Caco-2 (cell line): ENCODE results near the gene SEC14L1. TPM values are rescaled to one million over a fixed set of nuclear protein-coding genes. Genes with fewer than 3 reads are reported as not detected.

Experiments used
- BruUV-seq: library from RNA; stranded (reverse); fragments of 400-500 nt; replicated peaks from 2 replicates; lab custom pipeline; 2021; lab: Mats Ljungman, UMichigan
- CTCF ChIA-PET: fragments of 300-600 bp; sonication (Branson Sonifier 250); formaldehyde crosslinking; loops from one replicate; lab custom pipeline; 2022; ENCODE audit warnings: antibody characterized with exemption; lab: Charles Lee
- POLR2A ChIA-PET: fragments of 300-600 bp; sonication (Branson Sonifier 250); formaldehyde crosslinking; loops from one replicate; lab custom pipeline; 2022; ENCODE audit warnings: antibody characterized with exemption; lab: Charles Lee
- DNase-seq, 2 experiments: peaks; one replicate each; pipeline versions ENCODE4 v3.0.0 to v3.0.0-alpha.2; 2020 to 2022
- H3K27me3 ChIP-seq: replicated peaks from 2 replicates; pipeline ENCODE4 v1.6.0; 2011; ENCODE audit warnings: low read length; ENCODE audit not compliant: control insufficient read depth, insufficient read depth
- H3K36me3 ChIP-seq: 2 replicates; pipeline ENCODE4 v1.5.1; 2011; ENCODE audit warnings: low read length; ENCODE audit not compliant: control insufficient read depth, insufficient read depth
- H3K4me1 ChIP-seq: fragments of 250-450 bp; sonication (Bioruptor Pico); 2 replicates; pipeline ENCODE4 v1.5.1; 2020; ENCODE audit warnings: mild to moderate bottlenecking
- H3K4me3 ChIP-seq: 2 replicates; pipeline ENCODE4 v1.5.1; 2011; ENCODE audit warnings: low read depth, mild to moderate bottlenecking, control low read depth, low read length
- H3K9me3 ChIP-seq: fragments of 250-450 bp; sonication (Bioruptor Pico); 2 replicates; pipeline ENCODE4 v1.5.1; 2020; ENCODE audit warnings: mild to moderate bottlenecking, moderate library complexity
- H3K27ac Mint-ChIP-seq: one replicate; pipeline ENCODE4 v1.8.0; 2022; ENCODE audit warnings: mixed read lengths; ENCODE audit not compliant: unreplicated experiment
- H3K27me3 Mint-ChIP-seq: one replicate; pipeline ENCODE4 v1.8.0; 2022; ENCODE audit warnings: mixed read lengths; ENCODE audit not compliant: insufficient read depth, unreplicated experiment
- H3K36me3 Mint-ChIP-seq: one replicate; pipeline ENCODE4 v1.8.0; 2022; ENCODE audit warnings: mild to moderate bottlenecking, mixed read lengths; ENCODE audit not compliant: insufficient read depth, unreplicated experiment
- H3K4me1 Mint-ChIP-seq: one replicate; pipeline ENCODE4 v1.8.0; 2022; ENCODE audit warnings: low read depth, mixed read lengths; ENCODE audit not compliant: unreplicated experiment
- H3K4me3 Mint-ChIP-seq: one replicate; pipeline ENCODE4 v1.8.0; 2022; ENCODE audit warnings: mild to moderate bottlenecking, moderate library complexity, mixed read lengths; ENCODE audit not compliant: unreplicated experiment
- H3K9me3 Mint-ChIP-seq: one replicate; pipeline ENCODE4 v1.8.0; 2022; ENCODE audit warnings: mixed read lengths; ENCODE audit not compliant: unreplicated experiment
- CTCF ChIP-seq, 2 experiments: fragments of 200-600 bp in 1 of 2; IDR thresholded peaks; 1 replicate in 1 of 2; 2 replicates in 1 of 2; pipeline versions ENCODE4 v1.5.1 to v1.8.0; 2011 to 2022; ENCODE audit warnings: antibody characterized with exemption in 1 of 2, control low read depth in 1 of 2, inconsistent platforms in 1 of 2, low read depth in 1 of 2, low read length in 1 of 2, mild to moderate bottlenecking in 1 of 2, moderate library complexity in 1 of 2; ENCODE audit not compliant: insufficient read depth in 1 of 2, severe bottlenecking in 1 of 2, unreplicated experiment in 1 of 2
- intact Hi-C: fragments of 100-400 bp; cut with micrococcal nuclease; formaldehyde crosslinking; loops from one replicate; pipeline ENCODE4 v1.10.0; 2022; ENCODE audit not compliant: unreplicated experiment
- total RNA-seq: library from RNA; stranded (reverse); gene quantifications from 2 replicates; pipeline ENCODE4 v1.2.3, GENCODE V29; 2022

The SEC14L1 gene
- total RNA-seq, 1 experiment from 2014 or later, result 92.0 TPM

- peaks cover 13% of the 10 kb centered on the region for H3K4me1 Mint-ChIP-seq
- no TSS peak for BruUV-seq
- DNase-seq, result no peak
- peaks cover 25% of the 10 kb centered on the region for H3K36me3 Mint-ChIP-seq
- no peak overlapping the region for H3K27ac Mint-ChIP-seq
- H3K4me3 Mint-ChIP-seq, result no peak overlapping the region
- no peak for TF ChIP-seq CTCF (IDR thresholded peaks at IDR 0.05; ENCODE audit: insufficient read depth in 1 of 2, low read depth in 1 of 2, low read length in 1 of 2, severe bottlenecking in 1 of 2, unreplicated experiment in 1 of 2)
- peaks cover 16% of the 10 kb centered on the region for H3K9me3 ChIP-seq
- intact Hi-C loops, result no loop called here
- H3K4me1 ChIP-seq, result no peaks in the 10 kb centered on the region
- H3K36me3 ChIP-seq, result peaks cover 2% of the 10 kb centered on the region
- no peaks in the 10 kb centered on the region for H3K27me3 Mint-ChIP-seq
- ChIA-PET CTCF (no interaction called here), POLR2A (no interaction called here)
- peaks cover 34% of the 10 kb centered on the region for H3K9me3 Mint-ChIP-seq
- no peaks in the 10 kb centered on the region for H3K27me3 ChIP-seq
- no peak overlapping the region for H3K4me3 ChIP-seq
Observed at GRCh38 chr17:77174928-77175661, 34.3 kb downstream of the SEC14L1 start.

GRCh38 chr17:77177002-77177741, 36.4 kb downstream of the SEC14L1 start:
- H3K36me3 Mint-ChIP-seq, result peaks cover 25% of the 10 kb centered on the region
- H3K4me1 Mint-ChIP-seq, result peaks cover 18% of the 10 kb centered on the region
- Histone ChIP-seq H3K4me1 (no peaks in the 10 kb centered on the region), H3K9me3 (peaks cover 16% of the 10 kb centered on the region), H3K4me3 (no peak overlapping the region), H3K36me3 (peaks cover 2% of the 10 kb centered on the region), H3K27me3 (no peaks in the 10 kb centered on the region)
- POLR2A ChIA-PET, result no interaction called here
- no peak for DNase-seq
- CTCF ChIA-PET, result no interaction called here
- no peaks in the 10 kb centered on the region for H3K27me3 Mint-ChIP-seq
- no peak overlapping the region for H3K27ac Mint-ChIP-seq
- peaks cover 31% of the 10 kb centered on the region for H3K9me3 Mint-ChIP-seq
- no peak overlapping the region for H3K4me3 Mint-ChIP-seq
- intact Hi-C loops, result no loop called here
- no peak for TF ChIP-seq CTCF (IDR thresholded peaks at IDR 0.05; ENCODE audit: insufficient read depth in 1 of 2, low read depth in 1 of 2, low read length in 1 of 2, severe bottlenecking in 1 of 2, unreplicated experiment in 1 of 2)
- BruUV-seq, result no TSS peak

- Histone ChIP-seq H3K9me3 (peaks cover 16% of the 10 kb centered on the region), H3K4me3 (no peak overlapping the region), H3K36me3 (peaks cover 2% of the 10 kb centered on the region), H3K4me1 (no peaks in the 10 kb centered on the region), H3K27me3 (no peaks in the 10 kb centered on the region)
- H3K27me3 Mint-ChIP-seq, result no peaks in the 10 kb centered on the region
- H3K27ac Mint-ChIP-seq, result no peak overlapping the region
- BruUV-seq, result no TSS peak
- peaks cover 18% of the 10 kb centered on the region for H3K4me1 Mint-ChIP-seq
- H3K9me3 Mint-ChIP-seq, result peaks cover 22% of the 10 kb centered on the region
- no peak for TF ChIP-seq CTCF (IDR thresholded peaks at IDR 0.05; ENCODE audit: insufficient read depth in 1 of 2, low read depth in 1 of 2, low read length in 1 of 2, severe bottlenecking in 1 of 2, unreplicated experiment in 1 of 2)
- DNase-seq, result no peak
- intact Hi-C loops, result no loop called here
- ChIA-PET POLR2A (no interaction called here), CTCF (interaction anchor here (0.6 kb wide), 1 partner anchor 1530 kb away, joined by 3 read pairs; no protein-coding TSS in a partner anchor)
- H3K36me3 Mint-ChIP-seq, result peaks cover 18% of the 10 kb centered on the region
- H3K4me3 Mint-ChIP-seq, result no peak overlapping the region
Observed at GRCh38 chr17:77178050-77178449, 37.3 kb downstream of the SEC14L1 start.
